Memory B cell (primary cell): Measurements from ENCODE around the gene OGFOD3.

ENCODE experiments used
- ATAC-seq: fragments of 150-1000 bp; cut with Tn5 transposase; 2 replicates; pipeline ENCODE4 v1.10.0; 2021; ENCODE audit warnings: low read depth, mild to moderate bottlenecking, moderate library complexity
- DNase-seq, 2 donors: peaks; one replicate each; pipeline ENCODE4 v3.0.0; 2022; ENCODE audit warnings: low spot score in 2 of 2
- H3K27ac Mint-ChIP-seq: one replicate; pipeline ENCODE4 v1.8.0; 2022; ENCODE audit warnings: mild to moderate bottlenecking, moderate library complexity, mixed read lengths
- H3K27me3 Mint-ChIP-seq: one replicate; pipeline ENCODE4 v1.8.0; 2022; ENCODE audit warnings: mixed read lengths
- H3K36me3 Mint-ChIP-seq: one replicate; pipeline ENCODE4 v1.8.0; 2022; ENCODE audit warnings: mild to moderate bottlenecking, mixed read lengths
- H3K4me1 Mint-ChIP-seq: one replicate; pipeline ENCODE4 v1.8.0; 2022; ENCODE audit warnings: mixed read lengths
- H3K4me3 Mint-ChIP-seq: one replicate; pipeline ENCODE4 v1.8.0; 2022; ENCODE audit warnings: mild to moderate bottlenecking, moderate library complexity, mixed read lengths
- H3K9me3 Mint-ChIP-seq: one replicate; pipeline ENCODE4 v1.8.0; 2022; ENCODE audit warnings: mixed read lengths

OGFOD3 gene

GRCh38 chr17:82433560-82434215 is 15.3 kb upstream of the OGFOD3 start:
- no peak overlapping the region for H3K27ac Mint-ChIP-seq
- ATAC-seq (no peak), DNase-seq (no peak)
- peaks cover 19% of the 10 kb centered on the region for H3K4me1 Mint-ChIP-seq
- H3K27me3 Mint-ChIP-seq = no peaks in the 10 kb centered on the region
- peak overlapping the region; percentile 21 for H3K4me3 Mint-ChIP-seq
- H3K9me3 Mint-ChIP-seq = no peaks in the 10 kb centered on the region
- H3K36me3 Mint-ChIP-seq = peaks cover 11% of the 10 kb centered on the region

- H3K27me3 Mint-ChIP-seq = no peaks in the 10 kb centered on the region
- no peaks in the 10 kb centered on the region for H3K9me3 Mint-ChIP-seq
- no peak overlapping the region for H3K4me3 Mint-ChIP-seq
- peaks cover 21% of the 10 kb centered on the region for H3K4me1 Mint-ChIP-seq
- no peak overlapping the region for H3K27ac Mint-ChIP-seq
- peaks cover 13% of the 10 kb centered on the region for H3K36me3 Mint-ChIP-seq
- no peak for DNase-seq
- no peak for ATAC-seq
Measured at GRCh38 chr17:82432017-82432416, 13.6 kb upstream of the OGFOD3 start.

DNA sequence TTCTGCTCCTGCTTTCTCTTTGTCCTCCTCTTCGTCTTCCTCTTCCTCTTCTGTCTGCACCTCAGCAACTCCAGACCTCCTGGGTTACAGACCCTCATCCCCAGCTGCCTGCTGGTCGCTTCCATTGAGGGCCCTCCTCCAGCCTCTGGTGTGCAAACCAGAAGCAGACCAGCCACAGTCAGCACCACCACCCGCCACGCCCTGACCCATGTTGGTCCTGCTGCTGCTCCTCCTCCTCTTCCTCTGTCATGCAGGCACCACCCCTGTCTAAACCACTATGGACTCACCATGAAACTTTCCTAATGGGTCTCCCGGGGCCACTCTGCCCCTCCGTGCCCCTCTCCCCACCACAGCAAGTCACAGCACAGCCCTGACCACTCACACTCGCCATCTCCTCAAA is 11.4 kb upstream of the OGFOD3 start:
- no peaks in the 10 kb centered on the region for H3K27me3 Mint-ChIP-seq
- peak; percentile 32 for ATAC-seq
- H3K9me3 Mint-ChIP-seq = no peaks in the 10 kb centered on the region
- H3K4me3 Mint-ChIP-seq = peak overlapping the region; percentile 91
- peaks cover 21% of the 10 kb centered on the region for H3K36me3 Mint-ChIP-seq
- peak overlapping the region; percentile 91 for H3K27ac Mint-ChIP-seq
- no peak for DNase-seq
- peaks cover 22% of the 10 kb centered on the region for H3K4me1 Mint-ChIP-seq

DNA sequence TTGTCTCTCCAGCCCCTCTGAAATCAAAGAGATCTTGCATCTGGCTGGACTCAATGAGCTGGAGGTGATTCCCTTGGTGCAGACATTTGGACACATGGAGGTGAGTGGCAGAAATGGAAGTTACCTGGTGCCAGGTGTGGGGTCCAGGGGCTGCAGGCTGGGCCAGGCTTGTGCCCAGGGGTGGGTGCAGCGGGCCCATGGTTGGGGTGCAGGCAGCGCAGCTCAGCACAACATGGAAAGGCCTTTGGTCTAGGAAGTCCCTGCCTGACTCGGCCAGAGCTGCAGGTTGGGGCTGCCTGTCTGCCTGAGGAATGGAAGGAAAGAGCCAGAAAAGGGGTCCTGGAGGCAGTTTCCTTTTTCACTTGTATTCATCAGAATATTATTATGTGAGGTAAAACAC is 10.2 kb upstream of the OGFOD3 start:
- Mint-ChIP-seq H3K27ac (no peak overlapping the region), H3K4me1 (peaks cover 21% of the 10 kb centered on the region), H3K9me3 (no peaks in the 10 kb centered on the region), H3K27me3 (no peaks in the 10 kb centered on the region), H3K36me3 (peaks cover 22% of the 10 kb centered on the region), H3K4me3 (peak overlapping the region; percentile 91)
- DNase-seq (no peak), ATAC-seq (no peak)

DNA sequence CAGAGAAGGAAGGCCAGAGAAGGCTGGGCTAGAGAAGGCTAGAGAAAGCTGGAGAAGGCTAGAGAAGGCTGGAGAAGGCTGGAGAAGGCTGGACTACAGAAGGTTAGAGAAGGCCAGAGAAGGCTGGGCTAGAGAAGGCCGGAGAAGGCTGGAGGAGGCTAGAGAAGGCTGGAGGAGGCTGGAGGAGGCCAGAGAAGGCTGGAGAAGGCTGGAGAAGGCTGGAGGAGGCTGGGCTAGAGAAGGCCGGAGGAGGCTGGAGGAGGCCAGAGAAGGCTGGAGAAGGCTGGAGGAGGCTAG is 6.4 kb upstream of the OGFOD3 start:
- no peaks in the 10 kb centered on the region for H3K27me3 Mint-ChIP-seq
- DNase-seq = no peak
- H3K4me3 Mint-ChIP-seq = no peak overlapping the region
- peaks cover 19% of the 10 kb centered on the region for H3K4me1 Mint-ChIP-seq
- H3K9me3 Mint-ChIP-seq = peaks cover 2% of the 10 kb centered on the region
- H3K27ac Mint-ChIP-seq = no peak overlapping the region
- peaks cover 41% of the 10 kb centered on the region for H3K36me3 Mint-ChIP-seq
- no peak for ATAC-seq

DNA sequence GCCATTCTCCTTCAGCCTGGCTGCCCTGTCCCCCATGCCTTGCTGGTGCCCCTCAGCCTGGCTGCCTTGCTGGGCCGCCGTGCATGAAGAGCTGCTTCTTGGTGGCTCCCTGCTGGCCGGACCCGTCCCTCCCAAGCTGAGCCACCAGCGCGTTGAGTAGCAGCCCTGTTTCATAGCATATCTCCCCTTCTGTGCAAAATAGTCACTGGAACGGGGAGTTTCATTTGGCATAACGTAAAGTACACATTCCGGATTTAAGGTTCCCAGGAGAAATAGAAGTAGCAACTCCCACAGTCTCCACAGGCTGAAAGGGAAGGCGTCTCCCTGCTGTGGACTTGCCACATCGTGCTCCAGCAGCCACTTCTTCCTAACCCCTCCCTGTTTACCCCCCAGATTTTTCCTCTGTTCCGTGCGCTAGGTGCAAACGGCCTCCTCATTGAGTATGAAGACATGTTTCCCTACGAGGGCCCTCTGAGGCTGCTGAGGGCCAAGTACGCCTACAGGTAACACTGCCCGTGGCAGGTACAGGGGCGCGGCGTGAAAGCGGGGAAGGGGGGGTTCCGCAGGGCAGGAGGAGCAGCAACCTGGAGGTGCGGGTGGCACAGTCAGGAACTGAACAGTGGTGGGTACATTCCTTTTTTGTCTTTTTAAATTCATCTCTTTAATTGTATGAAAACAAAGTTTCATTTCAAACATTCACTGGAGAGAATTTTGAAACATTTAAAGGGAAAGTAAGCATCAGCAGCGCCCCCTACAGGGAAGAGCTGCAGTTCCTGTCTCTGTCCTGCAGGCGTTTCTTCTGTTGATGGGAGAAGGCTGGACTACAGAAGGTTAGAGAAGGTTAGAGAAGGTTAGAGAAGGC is 5.8 kb upstream of the OGFOD3 start:
- DNase-seq (peak in 1 of 2 donors; percentile 38), ATAC-seq (peak; percentile 48)
- peaks cover 16% of the 10 kb centered on the region for H3K4me1 Mint-ChIP-seq
- no peaks in the 10 kb centered on the region for H3K27me3 Mint-ChIP-seq
- H3K9me3 Mint-ChIP-seq = peaks cover 2% of the 10 kb centered on the region
- H3K27ac Mint-ChIP-seq = no peak overlapping the region
- no peak overlapping the region for H3K4me3 Mint-ChIP-seq
- peaks cover 37% of the 10 kb centered on the region for H3K36me3 Mint-ChIP-seq

GRCh38 chr17:82419540-82419939 is 1.2 kb upstream of the OGFOD3 start:
- Mint-ChIP-seq H3K27ac (peak overlapping the region; percentile 11), H3K27me3 (no peaks in the 10 kb centered on the region), H3K9me3 (peaks cover 2% of the 10 kb centered on the region), H3K4me1 (peaks cover 10% of the 10 kb centered on the region), H3K36me3 (peaks cover 25% of the 10 kb centered on the region), H3K4me3 (peak overlapping the region; percentile 80)
- ATAC-seq (no peak), DNase-seq (no peak)

GRCh38 chr17:82416771-82417170 is 1.6 kb downstream of the OGFOD3 start:
- ATAC-seq = no peak
- no peak overlapping the region for H3K4me3 Mint-ChIP-seq
- peaks cover 17% of the 10 kb centered on the region for H3K36me3 Mint-ChIP-seq
- H3K9me3 Mint-ChIP-seq = no peaks in the 10 kb centered on the region
- no peak for DNase-seq
- H3K27ac Mint-ChIP-seq = no peak overlapping the region
- peaks cover 9% of the 10 kb centered on the region for H3K4me1 Mint-ChIP-seq
- no peaks in the 10 kb centered on the region for H3K27me3 Mint-ChIP-seq

DNA sequence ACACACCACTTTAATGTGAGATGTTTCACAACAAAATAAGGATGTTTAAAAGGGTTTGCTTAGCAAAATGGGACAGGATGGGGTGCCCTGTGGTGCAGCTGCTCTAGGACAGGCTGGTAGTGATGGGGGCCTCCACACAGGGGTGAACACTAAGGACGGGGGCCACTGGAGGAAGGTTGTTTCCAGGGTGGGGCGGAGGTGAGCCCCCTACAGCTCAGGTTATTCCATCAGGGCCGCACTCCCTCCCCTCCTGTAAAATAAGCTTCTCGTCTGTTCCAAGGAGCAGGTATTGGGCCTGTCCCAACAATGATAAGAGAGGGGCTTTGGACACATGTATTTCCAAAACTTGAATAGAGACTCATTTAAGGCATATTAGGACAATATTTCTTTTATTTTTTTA is 2.1 kb downstream of the OGFOD3 start:
- Mint-ChIP-seq H3K27ac (no peak overlapping the region), H3K36me3 (peaks cover 14% of the 10 kb centered on the region), H3K9me3 (no peaks in the 10 kb centered on the region), H3K27me3 (no peaks in the 10 kb centered on the region), H3K4me1 (peaks cover 9% of the 10 kb centered on the region), H3K4me3 (no peak overlapping the region)
- ATAC-seq (no peak), DNase-seq (no peak)

DNA sequence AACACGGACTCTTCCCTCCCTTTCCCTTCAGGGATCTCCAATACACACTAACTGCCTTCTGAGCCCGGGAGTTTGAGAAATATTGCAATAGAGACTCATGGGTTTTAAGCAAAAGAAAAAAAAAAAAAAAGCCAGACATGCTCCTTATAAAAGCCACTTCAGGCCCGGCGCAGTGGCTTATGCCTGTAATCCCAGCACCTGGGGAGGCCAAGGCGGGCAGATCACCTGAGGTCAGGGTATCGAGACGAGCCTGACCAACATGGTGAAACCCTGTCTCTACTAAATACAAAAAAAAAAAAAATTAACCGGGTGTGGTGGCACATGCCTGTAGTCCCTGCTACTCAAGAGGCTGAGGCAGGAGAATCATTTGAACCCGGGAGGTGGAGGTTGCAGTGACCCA is 2.6 kb downstream of the OGFOD3 start:
- Mint-ChIP-seq H3K4me1 (peaks cover 9% of the 10 kb centered on the region), H3K27ac (no peak overlapping the region)

DNA sequence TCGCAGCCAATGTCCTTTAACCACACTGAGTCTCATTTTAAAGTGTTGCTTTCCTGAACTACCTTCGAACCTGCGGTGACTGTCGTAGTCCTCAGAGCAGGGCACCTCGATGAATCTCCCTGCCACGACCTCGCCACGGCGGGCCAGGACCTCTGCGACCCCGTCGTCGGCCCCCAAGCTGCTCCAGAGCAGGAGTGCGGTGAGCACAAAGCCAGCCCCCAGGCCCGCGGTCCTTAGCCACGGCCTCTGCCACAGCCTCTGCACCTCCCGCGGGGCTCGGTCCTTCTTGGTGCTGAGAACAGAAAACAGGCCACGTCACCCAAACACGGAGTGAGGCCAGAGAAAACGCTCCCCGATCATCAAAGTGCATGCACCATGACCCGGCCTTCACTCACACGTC is 3.0 kb downstream of the OGFOD3 start:
- Mint-ChIP-seq H3K36me3 (peaks cover 9% of the 10 kb centered on the region), H3K4me1 (peaks cover 9% of the 10 kb centered on the region), H3K27me3 (no peaks in the 10 kb centered on the region), H3K4me3 (no peak overlapping the region), H3K27ac (no peak overlapping the region), H3K9me3 (no peaks in the 10 kb centered on the region)
- no peak for DNase-seq
- ATAC-seq = no peak

More for the DNA sequence above, 2.6 kb downstream of the OGFOD3 start:
- Mint-ChIP-seq H3K36me3 (peaks cover 9% of the 10 kb centered on the region), H3K4me3 (no peak overlapping the region), H3K9me3 (no peaks in the 10 kb centered on the region), H3K27me3 (no peaks in the 10 kb centered on the region)
- ATAC-seq (no peak), DNase-seq (no peak)

GRCh38 chr17:82414548-82415281 is 3.7 kb downstream of the OGFOD3 start:
- peaks cover 4% of the 10 kb centered on the region for H3K36me3 Mint-ChIP-seq
- H3K4me3 Mint-ChIP-seq = no peak overlapping the region
- no peaks in the 10 kb centered on the region for H3K9me3 Mint-ChIP-seq
- H3K27me3 Mint-ChIP-seq = no peaks in the 10 kb centered on the region
- DNase-seq (peak; percentile 52 to 62), ATAC-seq (peak; percentile 16)
- H3K4me1 Mint-ChIP-seq = peaks cover 7% of the 10 kb centered on the region
- no peak overlapping the region for H3K27ac Mint-ChIP-seq

DNA sequence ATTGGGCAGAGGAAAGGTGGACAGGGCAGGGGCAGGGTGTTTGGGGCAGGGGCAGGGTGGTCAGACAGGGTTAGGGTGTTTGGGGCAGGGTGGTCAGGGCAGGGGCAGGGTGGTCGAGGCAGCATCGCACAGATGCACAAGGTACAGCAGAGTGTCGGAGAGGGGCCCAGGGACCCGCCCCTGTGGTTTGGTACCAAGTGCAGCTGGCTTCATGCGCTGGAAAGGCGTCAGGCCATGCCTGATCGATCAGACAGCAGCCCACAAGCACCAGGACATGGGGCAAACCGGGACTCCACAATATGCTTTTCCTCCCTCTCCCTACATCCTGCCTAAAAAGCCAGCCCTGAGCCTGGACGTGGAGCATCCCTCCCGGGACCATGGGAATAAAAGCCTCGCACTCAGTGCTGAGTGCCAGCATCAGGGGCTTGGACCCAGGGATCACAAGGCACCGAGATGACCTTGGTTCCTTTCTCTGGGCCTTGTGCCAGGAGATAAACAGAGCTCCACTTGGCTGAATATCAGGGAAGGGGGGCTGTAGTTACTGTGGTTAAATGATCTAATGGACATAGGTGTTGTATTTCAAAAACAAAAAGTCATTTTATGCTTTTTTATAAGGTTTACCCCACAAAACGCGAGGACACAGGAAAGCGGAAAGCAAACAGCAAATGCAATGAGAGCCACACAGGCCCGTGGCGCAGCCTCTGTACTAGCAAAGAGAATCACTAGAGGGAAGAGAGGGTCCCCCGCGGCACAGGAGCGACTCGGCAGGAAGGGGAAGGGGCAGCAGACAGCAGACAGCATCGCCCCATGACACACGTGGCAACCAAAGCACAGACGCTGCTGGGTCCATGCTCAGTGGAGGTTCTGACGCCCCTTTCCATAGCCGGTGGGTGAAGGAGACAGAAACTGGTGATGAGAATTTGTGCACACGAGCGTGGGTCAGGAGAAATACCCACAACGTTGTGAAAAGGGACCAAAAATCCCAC is 5.6 kb downstream of the OGFOD3 start:
- peaks cover 8% of the 10 kb centered on the region for H3K4me1 Mint-ChIP-seq
- no peak overlapping the region for H3K4me3 Mint-ChIP-seq
- no peak overlapping the region for H3K27ac Mint-ChIP-seq
- H3K9me3 Mint-ChIP-seq = no peaks in the 10 kb centered on the region
- peaks cover 9% of the 10 kb centered on the region for H3K36me3 Mint-ChIP-seq
- H3K27me3 Mint-ChIP-seq = no peaks in the 10 kb centered on the region
- ATAC-seq (no peak), DNase-seq (no peak)
